Heart right ventricle (tissue), 16 donors: ENCODE results near the gene BSPRY. TPM values are rescaled to one million over a fixed set of nuclear protein-coding genes. Genes with fewer than 3 reads are reported as not detected.

Experiments used
- ATAC-seq, 8 donors: fragments of 200-7000 bp; cut with Tn5 transposase; one replicate each; pipeline ENCODE4 v1.9.1; 2020; ENCODE audit warnings: mild to moderate bottlenecking in 8 of 8, moderate library complexity in 8 of 8, moderate number of reproducible peaks in 1 of 8
- DNase-seq, 2 donors: peaks; one replicate each; pipeline ENCODE4 v3.0.0-alpha.2; 2020
- H3K27ac ChIP-seq, 10 donors: fragments of 200-600 bp; sonication (generic) in 2 of 10; one replicate each; pipeline versions ENCODE4 v1.5.0 to v1.8.0; 2020 to 2022; ENCODE audit warnings: mild to moderate bottlenecking in 3 of 10
- H3K27me3 ChIP-seq, 7 donors: fragments of 200-600 bp; one replicate each; pipeline ENCODE4 v1.8.0; 2021 to 2022; ENCODE audit warnings: mild to moderate bottlenecking in 2 of 7
- H3K36me3 ChIP-seq, 9 donors: fragments of 200-600 bp; sonication (generic) in 1 of 9; one replicate each; pipeline versions ENCODE4 v1.5.0 to v1.8.0; 2020 to 2022; ENCODE audit warnings: mild to moderate bottlenecking in 2 of 9
- H3K4me1 ChIP-seq, 9 donors: fragments of 200-600 bp; sonication (generic) in 1 of 9; one replicate each; pipeline versions ENCODE4 v1.5.0 to v1.8.0; 2020 to 2022; ENCODE audit warnings: mild to moderate bottlenecking in 4 of 9
- H3K4me3 ChIP-seq, 10 donors: fragments of 200-600 bp; sonication (generic) in 2 of 10; one replicate each; pipeline versions ENCODE4 v1.5.0 to v1.8.0; 2020 to 2022; ENCODE audit warnings: mild to moderate bottlenecking in 7 of 10, moderate library complexity in 2 of 10
- H3K9me3 ChIP-seq, 11 donors: fragments of 200-600 bp in 10 of 11; sonication (generic) in 2 of 11; one replicate each; pipeline versions ENCODE4 v1.5.0 to v1.8.0; 2013 to 2022; ENCODE audit warnings: mild to moderate bottlenecking in 2 of 11, control low read depth in 1 of 11, moderate library complexity in 1 of 11
- CTCF ChIP-seq, 9 donors: fragments of 200-600 bp; sonication (generic) in 2 of 9; IDR thresholded peaks; one replicate each; pipeline versions ENCODE4 v1.5.0 to v1.8.0; 2021 to 2022; ENCODE audit warnings: antibody characterized with exemption in 9 of 9, mild to moderate bottlenecking in 5 of 9, moderate library complexity in 1 of 9
- WGBS, 2 donors: extraction: QIAGEN DNeasy Blood & Tissue Kit; methylation state at CpG; one replicate each; pipeline ENCODE4 v1.1.7; 2013; ENCODE audit warnings: inconsistent platforms in 1 of 2; 5-methylcytosine and 5-hydroxymethylcytosine counted together
- intact Hi-C, 10 donors: fragments of 100-400 bp; cut with DNase I; formaldehyde crosslinking; loops; one replicate each; pipeline versions ENCODE4 v1.11.1 to v1.14.2; 2022
- polyA plus RNA-seq, 2 donors: library from polyadenylated mRNA; stranded (reverse); fragments of 200-250 nt; gene quantifications; one replicate each; pipeline ENCODE4 v1.2.3, GENCODE V29; 2013
- total RNA-seq, 10 donors: library from RNA; stranded (reverse); fragmentation: NEBNext Ultra II Directional in 3 of 10; extraction: Animal tissue kit (Norgen Biotek cat#: 25700) in 3 of 10; gene quantifications; one replicate each; pipeline versions ENCODE4 v1.2.1 to v1.2.4, GENCODE V29; 2021 to 2023
- donor health status: Arrhythmogenic right ventricular cardiomyopathy.
- donor health status: ischemic (EF 13 %, LVEDD 7.1; RV severe dilation, severe dysfunction).
- donor health status: healthy with polysubstance abuse.
- donor health status: DM: no; HTN: yes; CAD: no.
- donor health status: DM: no; HTN: no; CAD: no.
- donor health status: ischemic (EF 25% LVEDD 6.9; RV normal size, moderate dysfunction).
- donor health status: ischemic (EF 25% LVEDD 5.7; RV mildly dilated, moderate dysfunction).
- donor health status: healthy.
- donor health status: DM: yes; HTN: yes; CAD: no.
- donor health status: Ischemic cardiomyopathy.
- donor health status: ischemic (EF 35%, LVEDD 5.7; RV mildly dilated, moderate dysfunction).
- donor health status: nonischemic (EF 11% LVEDD 7.7; RV severe dilation, severe dysfunction).
- donor health status: DM: yes; HTN: yes; CAD: no.
- donor health status: PGD.
- donor health status: ischemic (EF 29% LVEDD 5.4; RV normal size, mild dysfunction).
- donor health status: nonischemic (EF 23%, LVEDD 6.1; RV moderate dilation, normal function).

Gene BSPRY
- total and polyA plus RNA-seq, 12 donors, result 0.44 to 4.2 (median 1.6) TPM

- DNase-seq (no peak), ATAC-seq (no peak)
- H3K4me3 ChIP-seq, result no peak overlapping the region
- peaks cover 0 to 13% (median 0%) of the 10 kb centered on the region in 9 donors for H3K4me1 ChIP-seq
- H3K27ac ChIP-seq, result no peak overlapping the region
- TF ChIP-seq CTCF (IDR thresholded peaks at IDR 0.05), result no peak
- H3K9me3 ChIP-seq, result no peaks in the 10 kb centered on the region
- no peaks in the 10 kb centered on the region for H3K27me3 ChIP-seq
- H3K36me3 ChIP-seq, result no peaks in the 10 kb centered on the region
- intact Hi-C loops, result no loop called here
- 84 to 88% methylated on average over 4 of the region's 4 CpGs for WGBS, 2 donors
Observed at GRCh38 chr9:113417370-113417769, 68.0 kb downstream of the BSPRY start.

Other genes starting within 250 kb of the BSPRY start
- gene SLC31A2, start 198.5 kb upstream of the BSPRY start, total RNA-seq, result 10 to 100 TPM in 5 of 10 donors, 1 to 10 TPM in 5; 6.8 to 19.3 (median 10.2) TPM
- gene SLC31A2, start 198.5 kb upstream of the BSPRY start, polyA plus RNA-seq, result 10 to 100 TPM in 1 of 2 donors, 1 to 10 TPM in 1; 9.1 to 10.3 TPM
- 10 to 100 TPM; 16.3 to 27.9 (median 20.1) TPM for gene FKBP15, start 128.3 kb upstream of the BSPRY start, total RNA-seq
- 10 to 100 TPM; 10.7 to 12.4 TPM for gene FKBP15, start 128.3 kb upstream of the BSPRY start, polyA plus RNA-seq
- 10 to 100 TPM in 7 of 10 donors, 1 to 10 TPM in 3; 9.3 to 18.4 (median 10.9) TPM for gene SLC31A1, start 128.0 kb upstream of the BSPRY start, total RNA-seq
- 10 to 100 TPM in 1 of 2 donors, 1 to 10 TPM in 1; 3.6 to 13.0 TPM for gene SLC31A1, start 128.0 kb upstream of the BSPRY start, polyA plus RNA-seq
- 10 to 100 TPM; 26.7 to 39.7 (median 30.8) TPM for gene CDC26, start 74.0 kb upstream of the BSPRY start, total RNA-seq
- gene CDC26, start 74.0 kb upstream of the BSPRY start, polyA plus RNA-seq, result 10 to 100 TPM; 24.6 to 48.8 TPM
- gene PRPF4, start 73.9 kb upstream of the BSPRY start, total RNA-seq, result 10 to 100 TPM; 10.7 to 17.2 (median 13.3) TPM
- gene PRPF4, start 73.9 kb upstream of the BSPRY start, polyA plus RNA-seq, result 10 to 100 TPM in 1 of 2 donors, 1 to 10 TPM in 1; 5.3 to 13.7 TPM
- gene RNF183, start 46.2 kb upstream of the BSPRY start, total RNA-seq, result under 1 TPM in 1 of 10 donors, not detected in 9; 0.53 TPM
- gene RNF183, start 46.2 kb upstream of the BSPRY start, polyA plus RNA-seq, result under 1 TPM in 1 of 2 donors, not detected in 1; 0.03 TPM
- gene WDR31, start 9.3 kb upstream of the BSPRY start, total RNA-seq, result 10 to 100 TPM; 13.6 to 29.0 (median 18.8) TPM
- 1 to 10 TPM; 3.4 to 7.9 TPM for gene WDR31, start 9.3 kb upstream of the BSPRY start, polyA plus RNA-seq
- 10 to 100 TPM; 10.9 to 40.3 (median 17.2) TPM for gene HDHD3, start 27.4 kb downstream of the BSPRY start, total RNA-seq
- gene HDHD3, start 27.4 kb downstream of the BSPRY start, polyA plus RNA-seq, result 10 to 100 TPM; 20.0 to 42.5 TPM
- gene ALAD, start 51.7 kb downstream of the BSPRY start, total RNA-seq, result 100 to 1,000 TPM in 6 of 10 donors, 10 to 100 TPM in 4; 60.9 to 239 (median 103) TPM
- gene ALAD, start 51.7 kb downstream of the BSPRY start, polyA plus RNA-seq, result 10 to 100 TPM; 48.4 to 54.9 TPM
- gene POLE3, start 61.1 kb downstream of the BSPRY start, total RNA-seq, result 10 to 100 TPM; 19.0 to 26.9 (median 23.1) TPM
- gene POLE3, start 61.1 kb downstream of the BSPRY start, polyA plus RNA-seq, result 10 to 100 TPM; 14.2 to 45.0 TPM
- gene C9orf43, start 61.2 kb downstream of the BSPRY start, total RNA-seq, result 1 to 10 TPM in 1 of 10 donors, under 1 TPM in 7, not detected in 2; 0.17 to 1.1 (median 0.31) TPM
- under 1 TPM; 0.06 to 0.29 TPM for gene C9orf43, start 61.2 kb downstream of the BSPRY start, polyA plus RNA-seq
- gene RGS3, start 114.2 kb downstream of the BSPRY start, total RNA-seq, result 100 to 1,000 TPM in 9 of 10 donors, 10 to 100 TPM in 1; 98.7 to 201 (median 140) TPM
- gene RGS3, start 114.2 kb downstream of the BSPRY start, polyA plus RNA-seq, result 100 to 1,000 TPM in 1 of 2 donors, 10 to 100 TPM in 1; 65.4 to 125 TPM